Endothelial cell (in vitro differentiated cells): ENCODE measurements around the gene COQ5. TPM values are rescaled to one million over a fixed set of nuclear protein-coding genes. Genes with fewer than 3 reads are reported as not detected.
"Not testable (repeated sequence)": the region's sequence is repeated elsewhere in the genome, so short reads cannot be mapped to it uniquely, and the experiment has no call there.

Source experiments
- DNase-seq: peaks from one replicate; pipeline ENCODE4 v3.0.0; 2021; ENCODE audit warnings: low spot score
- H3K27ac Mint-ChIP-seq: one replicate; pipeline ENCODE4 v1.8.0; 2021; ENCODE audit warnings: mixed read lengths, inconsistent platforms; ENCODE audit not compliant: unreplicated experiment
- H3K27me3 Mint-ChIP-seq: one replicate; pipeline ENCODE4 v1.8.0; 2021; ENCODE audit warnings: mild to moderate bottlenecking, moderate library complexity, mixed read lengths, inconsistent platforms; ENCODE audit not compliant: unreplicated experiment
- H3K36me3 Mint-ChIP-seq: one replicate; pipeline ENCODE4 v1.8.0; 2021; ENCODE audit warnings: mild to moderate bottlenecking, low read depth, mixed read lengths, inconsistent platforms; ENCODE audit not compliant: unreplicated experiment
- H3K4me1 Mint-ChIP-seq: one replicate; pipeline ENCODE4 v1.8.0; 2021; ENCODE audit warnings: mild to moderate bottlenecking, mixed read lengths, inconsistent platforms; ENCODE audit not compliant: unreplicated experiment
- H3K4me3 Mint-ChIP-seq: one replicate; pipeline ENCODE4 v1.8.0; 2021; ENCODE audit warnings: mild to moderate bottlenecking, mixed read lengths, inconsistent platforms; ENCODE audit not compliant: unreplicated experiment
- H3K9me3 Mint-ChIP-seq: one replicate; pipeline ENCODE4 v1.8.0; 2021; ENCODE audit warnings: mixed read lengths, inconsistent platforms; ENCODE audit not compliant: unreplicated experiment
- CTCF ChIP-seq: fragments of 200-600 bp; sonication (generic); IDR thresholded peaks from one replicate; pipeline ENCODE4 v1.5.0; 2021; ENCODE audit warnings: antibody characterized with exemption; ENCODE audit not compliant: unreplicated experiment
- total RNA-seq: library from RNA; stranded (reverse); fragmentation: NEBNext Ultra II Directional; extraction: Animal tissue kit (Norgen Biotek cat#: 25700); gene quantifications from one replicate; pipeline ENCODE4 v1.2.1, GENCODE V29; 2021; ENCODE audit not compliant: unreplicated experiment

Gene COQ5
- total RNA-seq, 1 donor from 2014 or later = 27.2 TPM

- peaks cover 10% of the 10 kb centered on the region for H3K27me3 Mint-ChIP-seq
- no peak overlapping the region for H3K27ac Mint-ChIP-seq
- peaks cover 21% of the 10 kb centered on the region for H3K36me3 Mint-ChIP-seq
- H3K4me3 Mint-ChIP-seq = no peak overlapping the region
- peaks cover 14% of the 10 kb centered on the region for H3K4me1 Mint-ChIP-seq
- no peaks in the 10 kb centered on the region for H3K9me3 Mint-ChIP-seq
- DNase-seq = no peak
- TF ChIP-seq CTCF = no peak
Observed at GRCh38 chr12:120490833-120491512, 38.0 kb downstream of the COQ5 start.

GRCh38 chr12:120490325-120490724 lies 38.6 kb downstream of the COQ5 start:
- Mint-ChIP-seq H3K9me3 (no peaks in the 10 kb centered on the region), H3K4me1 (peaks cover 14% of the 10 kb centered on the region), H3K4me3 (no peak overlapping the region), H3K27ac (no peak overlapping the region), H3K27me3 (peaks cover 9% of the 10 kb centered on the region), H3K36me3 (peaks cover 21% of the 10 kb centered on the region)
- no peak for DNase-seq
- no peak for TF ChIP-seq CTCF

- TF ChIP-seq CTCF = no peak
- H3K4me3 Mint-ChIP-seq = no peak overlapping the region
- peaks cover 10% of the 10 kb centered on the region for H3K4me1 Mint-ChIP-seq
- no peak for DNase-seq
- H3K36me3 Mint-ChIP-seq = peaks cover 17% of the 10 kb centered on the region
- H3K9me3 Mint-ChIP-seq = no peaks in the 10 kb centered on the region
- H3K27ac Mint-ChIP-seq = no peak overlapping the region
- H3K27me3 Mint-ChIP-seq = peaks cover 6% of the 10 kb centered on the region
Observed at GRCh38 chr12:120489018-120489417, 39.9 kb downstream of the COQ5 start.

GRCh38 chr12:120488057-120488640 lies 40.8 kb downstream of the COQ5 start:
- H3K4me1 Mint-ChIP-seq = peaks cover 10% of the 10 kb centered on the region
- no peaks in the 10 kb centered on the region for H3K9me3 Mint-ChIP-seq
- peaks cover 7% of the 10 kb centered on the region for H3K27me3 Mint-ChIP-seq
- peak overlapping the region; percentile 72 for H3K27ac Mint-ChIP-seq
- no peak overlapping the region for H3K4me3 Mint-ChIP-seq
- peaks cover 17% of the 10 kb centered on the region for H3K36me3 Mint-ChIP-seq
- no peak for TF ChIP-seq CTCF
- no peak for DNase-seq

GRCh38 chr12:120487552-120487951 lies 41.4 kb downstream of the COQ5 start:
- peaks cover 18% of the 10 kb centered on the region for H3K36me3 Mint-ChIP-seq
- H3K4me3 Mint-ChIP-seq, H3K9me3 Mint-ChIP-seq, H3K27me3 Mint-ChIP-seq, DNase-seq, H3K27ac Mint-ChIP-seq, H3K4me1 Mint-ChIP-seq: not testable (repeated sequence)
